Limb (tissue), 2 donors: Measurements from ENCODE around the gene C20orf96.
"Not testable (repeated sequence)": the region's sequence is repeated elsewhere in the genome, so short reads cannot be mapped to it uniquely, and the experiment has no call there.

Experiments
- DNase-seq, 2 donors: peaks; one replicate each; pipeline ENCODE4 v3.0.0-alpha.2; 2016; ENCODE audit errors: extremely low spot score in 2 of 2

The C20orf96 gene

GRCh38 chr20:237489-237888 lies 53.1 kb downstream of the C20orf96 start:
- no peak for DNase-seq

- no peak for DNase-seq
Observed at GRCh38 chr20:235891-236290, 54.7 kb downstream of the C20orf96 start.

- DNase-seq, result no peak
Observed at GRCh38 chr20:227439-228105, 63.0 kb downstream of the C20orf96 start.

GRCh38 chr20:226958-227357 lies 63.6 kb downstream of the C20orf96 start, which contains the start of gene DEFB129:
Gene DEFB129, plus strand, starts transcription at chr20:227258. Its CDS starts 31 bp downstream, at chr20:227289.
- no peak for DNase-seq

- not testable (repeated sequence) for DNase-seq
Observed at GRCh38 chr20:225879-226278, 64.7 kb downstream of the C20orf96 start.

- DNase-seq, result no peak
Observed at GRCh38 chr20:221258-221830, 69.2 kb downstream of the C20orf96 start.
